ENCODE measurements around the gene MINDY4.

MINDY4 gene

DNA sequence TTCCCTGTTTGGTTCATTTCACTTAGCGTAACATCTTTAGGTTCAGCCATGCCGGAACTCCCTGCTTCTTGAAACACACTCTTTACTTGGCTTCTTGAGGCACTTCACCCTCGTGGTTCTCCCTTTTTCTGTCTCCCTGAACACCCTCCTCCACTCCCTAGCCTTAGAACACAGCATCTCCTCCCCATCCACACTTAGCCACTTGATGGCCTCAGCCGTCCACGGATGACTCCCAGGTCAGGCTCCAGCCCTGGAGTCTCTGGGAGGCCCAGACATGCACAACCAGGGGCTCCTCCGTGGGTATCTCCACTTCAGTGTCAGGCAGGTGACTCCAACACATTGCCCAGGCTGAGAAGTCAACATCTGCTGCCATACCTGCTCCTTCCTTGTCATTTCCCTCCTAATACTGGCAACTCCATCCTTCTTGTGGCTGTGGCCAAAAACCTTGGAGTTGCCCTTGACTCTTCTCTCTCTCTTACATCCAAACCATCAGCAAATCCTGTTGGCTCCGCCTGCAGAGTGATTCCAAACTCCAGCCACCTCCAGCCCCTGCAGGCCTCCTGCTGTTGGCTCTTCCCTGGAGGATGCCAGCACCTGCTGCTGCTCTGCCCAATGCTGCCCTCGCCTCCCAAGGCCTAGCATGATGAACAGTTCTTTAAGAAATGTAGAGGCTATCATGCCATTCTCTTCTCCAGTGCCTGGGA is 27.7 kb upstream of the MINDY4 start:
- DNase-seq (ENCODE audit: low spot score) = no peak

DNA sequence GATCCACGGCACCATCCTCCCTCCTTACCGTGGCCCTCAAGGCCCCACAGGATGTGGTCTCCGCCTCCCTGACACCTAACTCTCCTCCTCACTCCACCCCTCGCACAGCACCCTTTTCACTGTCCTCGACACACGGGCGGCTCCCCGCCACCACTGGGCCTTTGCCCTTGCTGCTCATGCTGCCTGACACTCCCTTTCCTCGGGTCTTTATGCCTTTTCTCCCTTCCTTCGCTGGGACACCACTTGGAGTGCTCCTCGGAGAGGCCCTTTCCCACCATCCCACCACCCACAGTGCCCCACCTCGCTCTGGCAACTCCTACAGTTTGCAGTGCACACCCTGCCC is 27.2 kb upstream of the MINDY4 start:
- DNase-seq (ENCODE audit: low spot score) = no peak

DNA sequence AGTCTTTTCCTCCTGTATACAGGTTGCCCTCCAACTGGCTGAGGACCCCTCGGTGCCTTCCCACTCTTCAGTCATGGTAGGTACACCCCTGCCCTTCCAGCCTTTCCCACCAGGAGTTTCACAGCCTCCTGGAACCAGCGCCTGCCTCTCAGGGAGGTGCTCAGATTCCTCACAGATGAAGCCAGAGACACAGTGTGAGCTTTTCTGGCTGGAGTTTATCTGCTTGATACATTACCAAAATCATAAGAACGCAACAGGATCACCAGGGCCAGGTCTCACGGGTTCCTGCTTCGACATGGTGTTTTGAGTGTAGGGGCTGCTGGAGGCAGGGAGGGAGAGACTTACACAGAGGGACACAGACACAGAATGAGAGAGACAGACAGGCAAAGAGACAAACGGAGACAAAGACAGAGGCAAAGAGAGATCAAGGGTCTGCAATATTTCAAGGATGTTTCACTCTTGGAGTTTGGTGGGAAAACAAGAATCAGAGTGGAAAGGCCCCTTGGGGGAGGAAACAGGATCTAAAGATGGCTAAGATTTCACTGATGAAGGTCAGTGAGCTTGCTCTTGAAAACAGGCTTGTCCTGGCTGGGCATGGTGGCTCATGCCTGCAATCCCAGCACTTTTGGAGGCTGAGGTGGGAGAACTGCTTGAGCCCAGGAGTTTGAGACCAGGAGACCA is 25.8 kb upstream of the MINDY4 start:
- no peak for DNase-seq (ENCODE audit: low spot score)

DNA sequence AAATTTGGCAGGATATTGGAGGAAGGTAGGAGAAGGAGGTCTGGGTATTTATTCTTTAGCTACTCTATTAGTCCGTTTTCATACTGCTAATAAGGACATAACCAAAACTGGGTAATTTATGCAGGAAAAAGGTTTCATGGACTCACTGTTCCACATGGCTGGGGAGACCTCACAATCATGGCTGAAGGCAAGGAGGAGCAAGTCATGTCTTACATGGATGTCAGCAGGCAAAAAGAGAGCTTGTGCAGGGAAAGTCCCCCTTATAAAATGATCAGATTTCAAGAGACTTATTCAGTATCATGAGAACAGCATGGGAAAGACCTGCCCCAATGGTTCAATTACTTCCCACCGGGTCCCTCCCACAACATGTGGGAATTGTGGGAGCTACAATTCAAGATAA is 21.2 kb upstream of the MINDY4 start:
- no peak for DNase-seq (ENCODE audit: low spot score)

DNA sequence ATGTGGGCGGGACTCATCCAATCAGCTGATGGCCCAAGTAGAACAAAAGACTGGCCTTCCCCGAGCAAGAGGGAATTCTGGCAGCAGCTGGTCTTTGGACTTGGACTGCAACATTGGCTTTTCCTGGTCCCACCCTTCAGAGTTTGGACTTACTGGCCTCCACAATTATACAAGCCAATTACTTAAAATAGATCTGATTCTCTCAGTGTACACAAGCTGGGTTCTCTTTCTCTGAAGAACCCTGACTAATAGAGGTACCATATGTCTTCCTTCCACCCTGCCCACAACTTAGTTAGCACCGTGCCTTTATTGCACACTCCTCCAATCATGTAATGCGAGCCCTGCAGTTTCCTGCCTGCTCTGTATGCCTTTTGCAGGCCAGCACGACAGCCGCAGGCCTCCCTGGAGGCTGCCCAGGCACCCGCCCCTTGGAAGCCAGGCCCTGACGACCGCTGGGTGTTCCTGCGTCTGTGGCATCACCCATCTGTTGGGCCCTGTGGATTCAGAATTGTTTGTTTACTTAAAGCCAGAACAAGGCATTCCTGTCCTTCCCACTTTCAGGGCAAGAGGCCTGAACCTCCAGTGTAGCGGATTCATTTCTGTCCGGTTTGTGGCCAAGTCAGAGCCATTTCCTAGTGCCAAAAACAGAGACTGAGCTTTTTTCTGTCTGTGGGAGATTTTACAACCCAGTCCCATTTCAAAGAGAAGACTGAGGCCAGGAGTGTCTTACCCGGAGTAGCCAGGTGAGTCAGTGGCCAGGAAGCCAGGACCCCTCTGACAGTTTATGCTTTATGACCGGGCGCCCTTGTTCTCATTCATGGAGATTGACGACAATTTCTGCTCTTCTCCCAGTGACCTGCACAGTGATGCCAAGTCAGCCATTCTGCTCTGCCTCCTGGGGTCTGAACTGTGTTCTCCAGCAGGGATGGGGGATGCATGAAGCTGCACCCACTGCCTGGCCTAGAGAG is 20.2 kb upstream of the MINDY4 start:
- no peak for DNase-seq (ENCODE audit: low spot score)

DNA sequence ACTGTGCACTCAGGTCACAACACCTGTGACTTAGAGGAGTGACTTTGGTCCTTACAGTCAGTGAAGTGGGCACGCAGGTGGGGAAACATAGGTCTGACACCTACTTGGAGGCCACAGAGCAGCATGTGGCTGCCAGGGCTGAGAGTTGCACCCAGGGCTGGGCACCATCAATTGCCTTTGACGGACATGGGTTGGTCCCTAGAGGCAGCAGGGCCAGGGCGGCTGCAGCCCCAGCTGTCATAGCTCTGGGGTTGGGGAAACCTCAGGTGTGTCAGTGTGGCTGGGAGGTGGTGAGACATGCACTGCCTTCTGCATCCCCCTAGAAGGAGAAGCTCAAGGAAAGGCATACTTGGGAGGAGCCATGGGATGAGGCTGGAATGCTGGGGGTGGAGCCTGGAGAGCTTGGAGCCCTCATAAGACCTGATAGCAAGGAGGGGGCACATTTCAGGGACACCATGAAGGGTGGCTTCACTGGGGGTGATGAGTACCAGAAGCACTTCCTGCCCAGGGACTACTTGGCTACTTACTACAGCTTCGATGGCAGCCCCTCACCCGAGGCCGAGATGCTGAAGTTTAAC is 19.4 kb upstream of the MINDY4 start, which contains the start of gene INMT:
TSS of gene INMT (plus strand) at position 440 of the 578 bp plus-strand sequence. CDS start at position 456, 16 bp downstream.
- DNase-seq (ENCODE audit: low spot score) = no peak

DNA sequence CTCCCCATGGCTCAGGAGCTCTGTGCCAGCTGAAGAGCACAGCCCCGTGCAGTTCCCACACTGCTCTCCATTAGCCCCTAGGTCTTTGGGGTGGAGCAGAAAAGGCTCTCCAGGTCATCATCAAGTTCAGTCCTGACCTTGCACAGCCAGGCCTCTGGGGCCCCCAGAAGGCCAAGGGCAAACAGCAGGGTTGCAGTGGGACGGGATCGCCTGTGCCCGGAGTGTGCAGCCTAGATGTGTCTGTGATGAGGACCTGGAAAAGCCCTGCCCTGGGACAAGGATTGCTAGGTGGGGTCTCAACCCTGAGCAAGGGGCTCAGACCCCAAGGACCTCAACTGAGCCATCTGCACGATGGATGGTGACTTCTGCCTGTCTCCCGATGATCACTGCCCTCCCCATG is 18.7 kb upstream of the MINDY4 start:
- DNase-seq (ENCODE audit: low spot score) = no peak

DNA sequence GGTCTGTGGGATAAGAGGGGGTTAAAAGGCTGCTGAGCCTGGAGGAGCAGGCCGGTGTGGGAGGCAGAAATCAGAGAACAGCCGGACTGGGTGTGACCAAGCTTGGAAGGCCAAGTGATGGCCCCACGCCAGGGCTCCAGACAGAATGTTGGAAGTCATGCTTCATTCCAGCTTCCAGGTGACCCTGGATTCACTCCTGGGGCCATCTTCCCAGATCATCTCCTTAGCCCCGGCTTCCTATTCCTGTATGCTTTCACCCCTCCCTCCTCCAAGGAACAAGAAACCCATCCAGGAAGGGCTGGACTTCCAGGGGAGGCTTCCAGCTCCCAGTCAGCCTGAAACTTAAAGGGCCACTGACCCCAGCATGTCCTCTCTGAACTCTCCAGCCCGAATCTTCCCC is 18.2 kb upstream of the MINDY4 start:
- no peak for DNase-seq (ENCODE audit: low spot score)

DNA sequence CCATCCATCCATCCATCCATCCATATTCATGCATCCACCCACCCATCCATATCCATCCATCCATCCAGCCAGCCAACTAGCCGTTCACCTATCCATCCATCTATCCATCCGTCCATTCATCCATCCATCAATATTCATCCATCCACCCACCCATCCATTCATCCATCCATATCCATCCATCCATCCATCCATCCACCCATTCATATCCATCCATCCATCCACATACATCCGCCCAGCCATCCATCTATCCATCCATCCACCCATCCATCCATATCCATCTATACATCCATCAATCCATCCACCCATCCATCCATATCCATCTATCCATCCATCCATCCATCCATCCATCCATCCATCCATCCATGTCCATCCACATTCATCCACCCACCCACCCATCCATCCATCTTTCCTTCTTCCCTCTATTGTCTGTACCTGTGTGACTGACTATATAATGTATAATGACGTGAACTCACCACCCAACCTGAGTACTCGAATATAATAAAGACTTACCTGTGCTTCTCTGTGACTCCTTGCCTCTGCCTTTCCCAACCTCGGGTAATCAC is 16.8 kb upstream of the MINDY4 start:
- no peak for DNase-seq (ENCODE audit: low spot score)

DNA sequence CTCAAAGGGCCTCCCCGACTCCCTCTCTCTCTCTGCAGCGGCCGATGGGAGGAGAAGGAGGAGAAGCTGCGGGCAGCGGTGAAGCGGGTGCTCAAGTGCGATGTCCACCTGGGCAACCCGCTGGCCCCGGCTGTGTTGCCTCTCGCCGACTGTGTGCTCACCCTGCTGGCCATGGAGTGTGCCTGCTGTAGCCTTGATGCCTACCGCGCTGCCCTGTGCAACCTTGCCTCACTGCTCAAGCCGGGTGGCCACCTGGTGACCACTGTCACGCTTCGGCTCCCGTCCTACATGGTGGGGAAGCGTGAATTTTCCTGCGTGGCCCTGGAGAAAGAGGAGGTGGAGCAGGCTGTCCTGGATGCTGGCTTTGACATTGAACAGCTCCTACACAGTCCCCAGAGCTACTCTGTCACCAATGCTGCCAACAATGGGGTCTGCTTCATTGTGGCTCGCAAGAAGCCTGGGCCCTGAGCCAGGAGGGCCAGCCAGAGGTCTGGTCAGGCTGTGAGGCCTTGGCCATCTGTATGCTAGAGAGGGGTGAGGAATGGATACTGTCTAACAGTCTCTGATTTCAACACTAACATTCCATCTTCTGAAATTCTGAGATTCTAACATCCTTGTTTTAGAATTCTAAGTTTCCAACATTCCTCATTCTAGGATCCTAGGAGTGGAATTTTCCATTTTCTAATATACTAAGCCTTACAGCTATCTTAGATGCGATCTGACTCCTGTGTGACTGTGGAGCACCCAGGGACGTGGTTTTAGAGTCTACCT is 15.6 kb upstream of the MINDY4 start:
- DNase-seq (ENCODE audit: low spot score) = no peak

DNA sequence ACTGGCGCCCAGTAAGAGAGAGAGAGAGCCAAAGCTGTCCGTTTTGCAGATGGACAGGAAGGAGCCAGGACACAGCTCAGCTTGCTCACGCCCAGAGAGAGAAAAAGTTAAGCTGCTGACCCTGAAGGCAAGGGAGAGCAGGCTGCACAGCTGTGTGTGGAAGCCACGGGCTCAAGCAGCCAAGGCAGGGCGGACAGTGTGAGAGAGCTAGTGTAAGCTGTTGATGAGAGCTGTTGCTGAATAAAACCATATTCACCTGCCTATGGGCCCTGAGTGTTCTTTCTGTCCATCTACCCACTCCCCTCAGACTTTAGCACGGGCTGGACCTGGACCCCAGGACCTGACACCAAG is 13.9 kb upstream of the MINDY4 start:
- no peak for DNase-seq (ENCODE audit: low spot score)

DNA sequence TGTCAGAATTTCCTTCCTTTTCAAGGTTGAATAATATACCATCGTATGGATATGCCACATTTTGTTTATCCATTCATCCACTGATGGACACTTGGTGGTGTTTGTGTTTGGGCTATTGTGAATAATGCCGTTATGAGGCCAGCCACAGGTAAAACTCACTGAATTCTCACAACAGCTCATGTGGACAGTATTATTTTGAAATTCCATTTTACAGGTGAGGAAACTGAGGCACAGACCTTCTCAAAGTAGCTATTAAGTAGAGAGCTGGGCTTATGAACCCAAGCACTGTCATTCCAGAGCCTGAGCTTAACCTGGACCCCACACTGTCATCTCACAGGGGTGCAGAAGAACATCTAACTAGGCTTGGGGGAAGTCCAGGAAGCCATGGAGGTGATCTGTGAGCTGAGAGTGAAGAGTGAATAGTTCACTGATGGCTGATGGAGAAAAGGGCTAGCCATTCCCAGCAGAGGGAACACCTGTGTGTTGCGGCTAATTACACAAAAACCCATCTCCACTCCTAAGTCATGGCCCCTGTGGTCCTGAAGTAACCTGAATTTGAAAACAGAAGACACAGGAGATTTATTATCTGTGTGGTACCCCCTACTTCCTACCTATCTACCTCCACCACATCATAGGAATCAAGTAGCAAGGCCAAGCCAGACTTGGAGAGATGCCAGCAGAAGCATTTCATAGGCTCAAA is 10.6 kb upstream of the MINDY4 start:
- no peak for DNase-seq (ENCODE audit: low spot score)

DNA sequence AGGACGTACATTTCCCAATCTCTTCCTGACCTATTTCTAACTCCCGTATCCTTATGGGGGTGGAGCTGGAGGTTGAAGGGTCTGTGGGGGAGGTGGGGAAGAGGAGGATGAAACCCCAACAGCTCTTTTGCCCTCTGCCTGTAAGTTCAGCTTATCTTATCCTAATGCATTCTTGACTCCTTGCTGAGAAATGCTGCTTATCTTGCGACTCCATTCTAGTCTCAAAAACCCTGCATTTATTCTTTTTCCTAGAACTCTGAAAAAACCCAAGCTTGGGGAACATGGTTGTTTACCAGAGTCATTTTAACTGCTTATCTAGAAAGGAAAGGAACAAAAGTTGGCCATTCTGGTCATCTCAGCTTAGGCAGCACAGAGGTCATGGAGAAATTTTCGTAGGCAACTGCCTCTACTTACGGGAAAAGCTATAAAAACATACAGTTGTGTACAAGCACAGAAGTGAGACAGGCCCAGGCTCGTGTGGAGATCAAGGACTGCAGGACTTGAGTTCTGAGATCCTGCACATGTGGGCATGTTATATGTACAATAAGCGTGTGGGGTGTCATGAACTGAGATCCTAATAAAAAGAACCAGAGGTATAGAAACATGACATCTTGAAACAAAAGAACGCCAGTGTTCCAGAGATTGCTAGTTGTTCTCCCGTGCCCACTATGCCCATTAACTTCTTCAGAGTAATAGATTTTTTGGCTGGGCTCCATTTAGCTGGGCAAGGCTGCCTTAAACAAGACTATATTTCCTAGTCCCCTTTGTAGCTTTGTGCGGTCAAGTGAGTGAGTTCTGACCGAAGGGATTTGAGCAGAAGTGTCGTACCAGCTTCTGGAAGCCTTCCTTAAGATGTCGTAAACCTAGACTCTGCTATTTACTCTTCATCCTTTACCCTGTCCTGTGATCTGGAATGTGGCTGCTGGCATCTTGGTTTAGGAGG is 9.7 kb upstream of the MINDY4 start:
- DNase-seq (ENCODE audit: low spot score) = peak; percentile 74

DNA sequence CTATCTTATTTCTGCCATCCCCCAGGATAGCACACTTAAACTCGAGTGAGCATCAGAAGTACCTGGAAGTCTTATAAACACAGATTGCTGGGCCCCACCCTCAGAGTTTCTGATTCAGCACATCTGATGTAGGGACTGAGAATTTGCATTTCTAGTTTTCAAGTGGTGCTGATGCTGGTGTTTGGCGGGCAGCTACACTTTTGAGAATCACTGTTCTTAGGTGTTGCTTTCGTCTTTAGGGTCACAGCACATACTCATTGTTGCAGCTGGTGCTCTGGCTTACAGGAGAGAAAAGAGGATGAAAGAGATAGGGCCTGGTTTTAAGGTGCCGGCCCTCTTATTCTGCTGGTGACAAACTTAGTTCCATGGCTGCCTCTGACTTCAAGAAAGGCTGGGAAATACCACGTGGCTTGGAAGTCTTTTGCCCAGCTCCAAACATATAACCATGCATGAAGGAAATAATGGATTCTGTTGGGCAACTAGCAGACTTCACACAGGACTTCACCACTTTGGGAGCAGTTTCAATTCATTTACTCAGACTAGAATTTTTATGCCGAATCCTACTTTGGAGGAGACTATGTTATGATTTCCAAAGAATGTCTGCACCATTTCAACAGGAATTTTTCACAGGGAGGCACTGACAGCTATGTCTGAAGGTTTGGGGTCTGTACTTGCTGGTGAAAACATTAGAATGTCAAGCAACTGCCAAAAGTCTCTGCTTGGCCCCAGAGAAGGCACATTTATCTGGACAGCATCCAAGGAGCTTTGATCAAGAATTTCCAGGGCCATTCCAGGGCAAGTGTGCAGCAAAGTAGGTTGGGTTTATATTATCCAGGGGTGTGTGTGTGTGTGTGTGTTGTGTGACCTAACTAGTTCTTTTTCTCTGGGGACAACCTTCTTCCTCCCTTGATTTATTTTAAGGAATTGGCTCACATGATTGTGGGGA is 6.9 kb upstream of the MINDY4 start:
- no peak for DNase-seq (ENCODE audit: low spot score)

DNA sequence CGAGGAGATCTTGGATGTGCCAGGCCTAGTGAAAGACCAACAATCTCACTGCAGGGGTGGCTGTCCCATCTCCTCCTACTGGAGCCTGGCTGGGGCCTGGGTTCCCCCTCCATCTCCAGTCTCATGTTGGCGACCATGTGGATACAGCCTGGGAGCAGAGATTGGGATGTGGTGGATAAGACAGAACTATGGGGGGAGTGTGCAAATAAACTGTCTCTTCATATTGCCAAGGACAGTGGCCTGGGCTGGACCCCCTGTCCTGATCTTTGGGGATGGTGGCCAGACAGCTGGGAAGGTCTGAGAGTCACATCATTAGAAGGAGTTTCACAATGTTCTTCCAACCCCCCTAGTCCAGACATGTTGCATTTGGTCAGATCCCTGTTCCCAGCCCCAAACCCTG is 5.8 kb upstream of the MINDY4 start:
- no peak for DNase-seq (ENCODE audit: low spot score)

DNA sequence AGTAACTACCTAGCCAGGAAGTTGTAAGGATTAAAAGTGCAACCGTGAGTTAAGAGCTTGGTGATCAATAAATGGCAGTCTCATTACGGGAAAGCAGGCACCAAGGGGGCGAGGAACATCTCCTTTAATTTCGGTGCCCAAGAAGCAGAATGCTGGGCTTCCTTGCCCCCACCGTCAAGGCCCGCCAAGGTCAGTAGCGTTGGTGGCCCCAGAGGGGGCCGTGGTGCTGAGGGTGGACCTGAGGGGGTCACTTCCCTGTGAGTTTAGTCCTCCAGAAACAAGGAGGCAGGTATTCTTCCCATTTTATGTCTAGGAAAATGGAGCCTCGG is 408 bp upstream of the MINDY4 start:
- DNase-seq (ENCODE audit: low spot score) = no peak

DNA sequence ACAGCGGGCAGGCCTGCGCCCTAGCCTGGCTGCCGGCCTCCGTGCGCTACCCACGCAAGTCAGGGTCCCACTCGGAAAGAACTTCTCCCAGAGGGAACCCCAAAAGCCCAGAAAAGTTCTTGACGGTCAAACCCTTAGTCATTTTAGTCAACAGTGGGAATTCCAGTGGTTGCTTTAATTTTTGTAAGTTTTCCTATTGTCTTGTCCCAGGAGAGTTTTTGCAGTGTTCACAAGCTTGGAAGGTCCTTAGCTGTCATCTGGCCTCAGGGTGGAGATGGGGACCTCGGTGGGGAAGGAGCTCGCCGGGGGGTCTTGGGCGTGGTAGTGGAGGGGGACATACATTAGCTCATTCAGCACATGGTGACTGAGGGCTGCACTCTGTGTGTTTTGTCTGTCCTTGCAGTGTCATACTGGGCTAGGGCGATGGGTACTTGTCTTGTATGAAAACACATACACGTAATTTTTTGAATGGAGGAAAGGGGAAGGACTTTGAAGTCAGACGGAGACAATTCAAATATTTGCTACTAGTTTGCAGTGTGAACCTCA is 736 bp downstream of the MINDY4 start:
- DNase-seq (ENCODE audit: low spot score) = peak; percentile 15

DNA sequence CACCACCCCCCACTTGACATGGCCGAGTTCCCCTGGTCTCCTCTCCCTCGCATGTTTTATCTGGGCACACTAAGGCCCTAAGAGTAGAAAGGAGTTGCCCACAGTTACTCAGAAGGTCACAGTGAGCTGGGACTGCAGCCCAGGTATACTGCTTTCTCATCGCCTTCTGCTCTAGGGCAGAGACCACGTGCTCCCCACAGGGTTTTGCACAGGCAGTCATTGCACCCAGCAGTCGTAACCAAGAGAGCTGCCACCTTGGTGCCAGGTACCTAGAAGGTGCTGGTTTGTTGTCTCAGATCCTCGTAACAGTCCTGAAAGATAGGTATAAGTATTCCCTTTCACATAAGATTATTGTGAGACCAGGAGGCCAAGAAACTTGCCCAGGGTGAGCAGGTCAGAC is 1.8 kb downstream of the MINDY4 start:
- DNase-seq (ENCODE audit: low spot score) = no peak
